Activated CD8-positive, alpha-beta T cell treated with anti-CD3 and anti-CD28 coated beads for 36 hours (primary cell): ENCODE data around the gene IRAK1. TPM values are rescaled to one million over a fixed set of nuclear protein-coding genes. Genes with fewer than 3 reads are reported as not detected.
A peak's percentile ranks its signal among the peaks of the same experiment; 100 is the strongest.

Source experiments
- ATAC-seq: fragments of 200-7000 bp; cut with Tn5 transposase; one replicate; pipeline ENCODE4 v1.10.0; 2021; ENCODE audit warnings: mild to moderate bottlenecking, moderate library complexity
- CTCF ChIA-PET: fragments of 350-600 bp; sonication (Branson Sonifier 250); formaldehyde crosslinking; loops from one replicate; lab custom pipeline; 2021; ENCODE audit warnings: antibody characterized with exemption; lab: Charles Lee
- POLR2A ChIA-PET: fragments of 350-600 bp; sonication (Branson Sonifier 250); formaldehyde crosslinking; loops from one replicate; lab custom pipeline; 2021; ENCODE audit warnings: antibody characterized with exemption; lab: Charles Lee
- DNase-seq: peaks from one replicate; pipeline ENCODE4 v3.0.0-alpha.2; 2020
- H3K27ac Mint-ChIP-seq: one replicate; pipeline ENCODE4 v1.8.0; 2021; ENCODE audit warnings: mild to moderate bottlenecking, mixed read lengths
- H3K27me3 Mint-ChIP-seq: one replicate; pipeline ENCODE4 v1.8.0; 2021; ENCODE audit warnings: mixed read lengths
- H3K36me3 Mint-ChIP-seq: one replicate; pipeline ENCODE4 v1.8.0; 2021; ENCODE audit warnings: low read depth, mixed read lengths
- H3K4me1 Mint-ChIP-seq: one replicate; pipeline ENCODE4 v1.8.0; 2021; ENCODE audit warnings: low read depth, mixed read lengths
- H3K4me3 Mint-ChIP-seq: one replicate; pipeline ENCODE4 v1.8.0; 2021; ENCODE audit warnings: mild to moderate bottlenecking, moderate library complexity, mixed read lengths
- H3K9me3 Mint-ChIP-seq: one replicate; pipeline ENCODE4 v1.8.0; 2021; ENCODE audit warnings: mixed read lengths
- CTCF ChIP-seq: fragments of 200-600 bp; IDR thresholded peaks from one replicate; pipeline ENCODE4 v1.8.0; 2022; ENCODE audit warnings: antibody characterized with exemption, mild to moderate bottlenecking
- intact Hi-C: fragments of 100-400 bp; cut with micrococcal nuclease; formaldehyde crosslinking; loops from one replicate; pipeline ENCODE4 v1.10.0; 2022
- total RNA-seq, 2 experiments: library from RNA; stranded (reverse); gene quantifications; one replicate each; pipeline ENCODE4 v1.2.3, GENCODE V29; 2021

IRAK1 gene
- total RNA-seq, 2 experiments from 2014 or later = 134 to 136 TPM

GRCh38 chrX:154030715-154031305 lies 11.1 kb upstream of the IRAK1 start:
- Mint-ChIP-seq H3K9me3 (no peaks in the 10 kb centered on the region), H3K4me3 (no peak overlapping the region), H3K27ac (no peak overlapping the region), H3K4me1 (no peaks in the 10 kb centered on the region), H3K27me3 (no peaks in the 10 kb centered on the region), H3K36me3 (peaks cover 9% of the 10 kb centered on the region)
- DNase-seq (no peak), ATAC-seq (no peak)
- intact Hi-C loops = no loop called here
- no peak for TF ChIP-seq CTCF
- CTCF ChIA-PET = interaction anchor here (0.9 kb wide), 1 partner anchor 40 kb away, joined by 3 read pairs; no protein-coding TSS in a partner anchor
- POLR2A ChIA-PET = interaction anchor here (1.5 kb wide), 1 partner anchor 11 kb away, joined by 6 read pairs; the partner anchor contains the start of gene IRAK1

- Mint-ChIP-seq H3K4me3 (no peak overlapping the region), H3K27me3 (no peaks in the 10 kb centered on the region), H3K27ac (no peak overlapping the region), H3K9me3 (no peaks in the 10 kb centered on the region), H3K4me1 (no peaks in the 10 kb centered on the region), H3K36me3 (peaks cover 9% of the 10 kb centered on the region)
- TF ChIP-seq CTCF = no peak
- ChIA-PET CTCF (interaction anchor here (0.9 kb wide), 2 partner anchors 16 to 41 kb away, joined by 3 read pairs; no protein-coding TSS in a partner anchor), POLR2A (interaction anchor here (1.5 kb wide), 1 partner anchor 10 kb away, joined by 6 read pairs; the partner anchor contains the start of gene IRAK1)
- intact Hi-C loops = no loop called here
- no peak for ATAC-seq
- no peak for DNase-seq
Measured at GRCh38 chrX:154030266-154030665, 10.6 kb upstream of the IRAK1 start.

- peaks cover 6% of the 10 kb centered on the region for H3K36me3 Mint-ChIP-seq
- no peak for TF ChIP-seq CTCF
- ChIA-PET CTCF (interaction anchor here (0.9 kb wide), 1 partner anchor 16 kb away, joined by 3 read pairs; no protein-coding TSS in a partner anchor), POLR2A (no interaction called here)
- ATAC-seq (no peak), DNase-seq (peak; percentile 20)
- H3K27ac Mint-ChIP-seq = no peak overlapping the region
- H3K4me1 Mint-ChIP-seq = no peaks in the 10 kb centered on the region
- H3K4me3 Mint-ChIP-seq = no peak overlapping the region
- intact Hi-C loops = no loop called here
- no peaks in the 10 kb centered on the region for H3K9me3 Mint-ChIP-seq
- H3K27me3 Mint-ChIP-seq = no peaks in the 10 kb centered on the region
Measured at GRCh38 chrX:154029439-154029838, 9.7 kb upstream of the IRAK1 start.

- ATAC-seq (no peak), DNase-seq (no peak)
- no peaks in the 10 kb centered on the region for H3K9me3 Mint-ChIP-seq
- POLR2A ChIA-PET = interaction anchor here (1.2 to 1.3 kb wide), 2 partner anchors 10 to 16 kb away, joined by 3 read pairs; no protein-coding TSS in a partner anchor
- no peak overlapping the region for H3K4me3 Mint-ChIP-seq
- CTCF ChIA-PET = interaction anchor here (2.7 to 3.1 kb wide), 2 partner anchors 13 to 15 kb away, joined by 6 to 13 read pairs; no protein-coding TSS in a partner anchor
- no peaks in the 10 kb centered on the region for H3K27me3 Mint-ChIP-seq
- no peaks in the 10 kb centered on the region for H3K4me1 Mint-ChIP-seq
- no peak for TF ChIP-seq CTCF
- H3K27ac Mint-ChIP-seq = no peak overlapping the region
- H3K36me3 Mint-ChIP-seq = peaks cover 6% of the 10 kb centered on the region
- intact Hi-C loops = no loop called here
Measured at GRCh38 chrX:154028502-154029184, 8.9 kb upstream of the IRAK1 start.
